ENCODE results near the gene MEX3A.

- no peak for TF ChIP-seq CTCF (IDR thresholded peaks at IDR 0.05)
- no peak for TF ChIP-seq EP300 (IDR thresholded peaks at IDR 0.05)
- TF ChIP-seq POLR2A (IDR thresholded peaks at IDR 0.05) = no peak
- TF ChIP-seq POLR2AphosphoS5 (IDR thresholded peaks at IDR 0.05) = no peak
These were observed 4.0 kb upstream of the MEX3A start for GRCh38 chr1:156086256-156086662.

All from sigmoid colon (tissue), 4 donors.